HepG2 (cell line): ENCODE results near the gene FAM171A2. TPM values are rescaled to one million over a fixed set of nuclear protein-coding genes. Genes with fewer than 3 reads are reported as not detected.
A peak's percentile ranks its signal among the peaks of the same experiment; 100 is the strongest.

Source experiments
- ARNT2 ChIP-seq: sonication (generic); formaldehyde crosslinking; IDR thresholded peaks from 2 replicates; pipeline ENCODE4 v1.8.0; 2022; ENCODE audit warnings: mild to moderate bottlenecking, low read depth, missing genetic modification reagents, moderate library complexity
- ATF7-NPFF ChIP-seq: sonication (generic); formaldehyde crosslinking; IDR thresholded peaks from 2 replicates; pipeline ENCODE4 v1.8.1; 2023; ENCODE audit warnings: mild to moderate bottlenecking, low read depth, missing genetic modification reagents, moderate library complexity
- ESRRA ChIP-seq: sonication (generic); formaldehyde crosslinking; IDR thresholded peaks from 2 replicates; pipeline ENCODE4 v1.5.1; 2020; ENCODE audit warnings: mild to moderate bottlenecking, low read depth, missing genetic modification reagents
- ETV5 ChIP-seq: IDR thresholded peaks from 2 replicates; pipeline ENCODE4 v1.6.1; 2018; ENCODE audit warnings: missing biosample characterization, missing genetic modification reagents, inconsistent platforms, borderline replicate concordance
- FOXM1 ChIP-seq: sonication (generic); formaldehyde crosslinking; IDR thresholded peaks from 2 replicates; pipeline ENCODE4 v1.5.0; 2020; ENCODE audit warnings: missing genetic modification reagents
- HDAC1 ChIP-seq: sonication (generic); formaldehyde crosslinking; IDR thresholded peaks from 2 replicates; pipeline ENCODE4 v1.5.1; 2020; ENCODE audit warnings: mild to moderate bottlenecking, missing genetic modification reagents
- PRPF4 ChIP-seq: fragments of 200-400 bp; formaldehyde crosslinking; IDR thresholded peaks from 2 replicates; pipeline ENCODE4 v1.6.1; 2016; ENCODE audit warnings: low read length, low read depth; ENCODE audit not compliant: poor library complexity, severe bottlenecking
- TGIF2 ChIP-seq: IDR thresholded peaks from 2 replicates; pipeline ENCODE4 v1.6.1; 2016; ENCODE audit warnings: control low read depth, missing compliant biosample characterization
- ZNF17 ChIP-seq: sonication (generic); formaldehyde crosslinking; IDR thresholded peaks from 2 replicates; pipeline ENCODE4 v1.5.0; 2020; ENCODE audit warnings: mild to moderate bottlenecking, missing genetic modification reagents
- ZNF264 ChIP-seq: sonication (generic); formaldehyde crosslinking; IDR thresholded peaks from 2 replicates; pipeline ENCODE4 v1.4.0; 2020; ENCODE audit warnings: missing genetic modification reagents
- ZNF577 ChIP-seq: sonication (generic); formaldehyde crosslinking; IDR thresholded peaks from 2 replicates; pipeline ENCODE4 v1.4.0; 2020; ENCODE audit warnings: mild to moderate bottlenecking, low read depth, missing genetic modification reagents, borderline replicate concordance
- ZSCAN31 ChIP-seq: sonication (generic); formaldehyde crosslinking; IDR thresholded peaks from 2 replicates; pipeline ENCODE4 v1.5.0; 2020; ENCODE audit warnings: low read depth, mild to moderate bottlenecking, missing genetic modification reagents
- polyA plus RNA-seq, 8 experiments: library from polyadenylated mRNA; depleted of rRNA in 3 of 8; stranded (reverse) in 7 of 8; unstranded in 1 of 8; fragments of >200 nt; fragmentation: Illumina TruSeq in 4 of 8; extraction: Trizol in 4 of 8; gene quantifications; 2 replicates each; pipeline versions ENCODE4 v1.2.1 to v1.2.3, GENCODE V29; 2011 to 2016; ENCODE audit warnings: low read depth in 4 of 8, missing spikeins in 1 of 8, mixed read lengths in 1 of 8; ENCODE audit not compliant: insufficient read depth in 1 of 8
- total RNA-seq, 5 experiments: library from RNA; depleted of rRNA; stranded (reverse); fragments of >200 nt; fragmentation: Illumina TruSeq; extraction: Trizol; gene quantifications; 2 replicates each; pipeline ENCODE4 v1.2.3, GENCODE V29; 2016; ENCODE audit warnings: low read depth in 1 of 5
- TF ChIP-seq, protein P1 (sequence below): sonication (generic); formaldehyde crosslinking; IDR thresholded peaks from 2 replicates; pipeline ENCODE4 v1.4.0; 2020; ENCODE audit warnings: low read depth, mild to moderate bottlenecking, missing genetic modification reagents
- TF ChIP-seq, protein P2 (sequence below): sonication (generic); formaldehyde crosslinking; IDR thresholded peaks from 2 replicates; pipeline ENCODE4 v1.8.0; 2022; ENCODE audit warnings: missing genetic modification reagents, mild to moderate bottlenecking, inconsistent platforms, borderline replicate concordance
- TF ChIP-seq, protein P3 (sequence below): sonication (generic); formaldehyde crosslinking; IDR thresholded peaks from 2 replicates; pipeline ENCODE4 v1.9.0; 2022; ENCODE audit warnings: missing genetic modification reagents, mild to moderate bottlenecking, borderline replicate concordance
- TF ChIP-seq, protein P4 (sequence below): IDR thresholded peaks from 2 replicates; pipeline ENCODE4 v1.6.1; 2016; ENCODE audit warnings: low read depth, borderline replicate concordance
- TF ChIP-seq, protein P5 (sequence below): sonication (generic); formaldehyde crosslinking; IDR thresholded peaks from 2 replicates; pipeline ENCODE4 v1.5.0; 2020; ENCODE audit warnings: missing genetic modification reagents, mild to moderate bottlenecking, borderline replicate concordance
- TF ChIP-seq, protein P6 (sequence below), 2 experiments: sonication (generic) in 1 of 2; formaldehyde crosslinking in 1 of 2; IDR thresholded peaks; 2 replicates each; pipeline versions ENCODE4 v1.4.0 to v1.6.1; 2016 to 2020; ENCODE audit warnings: borderline replicate concordance in 1 of 2, low read depth in 1 of 2, mild to moderate bottlenecking in 1 of 2, missing genetic modification reagents in 1 of 2

The FAM171A2 gene
- total and polyA plus RNA-seq, 2 of the 13 experiments (the other 11 are each of a cell fraction or from before 2014, with no cell fraction given) = 1.8 to 3.6 TPM

DNA sequence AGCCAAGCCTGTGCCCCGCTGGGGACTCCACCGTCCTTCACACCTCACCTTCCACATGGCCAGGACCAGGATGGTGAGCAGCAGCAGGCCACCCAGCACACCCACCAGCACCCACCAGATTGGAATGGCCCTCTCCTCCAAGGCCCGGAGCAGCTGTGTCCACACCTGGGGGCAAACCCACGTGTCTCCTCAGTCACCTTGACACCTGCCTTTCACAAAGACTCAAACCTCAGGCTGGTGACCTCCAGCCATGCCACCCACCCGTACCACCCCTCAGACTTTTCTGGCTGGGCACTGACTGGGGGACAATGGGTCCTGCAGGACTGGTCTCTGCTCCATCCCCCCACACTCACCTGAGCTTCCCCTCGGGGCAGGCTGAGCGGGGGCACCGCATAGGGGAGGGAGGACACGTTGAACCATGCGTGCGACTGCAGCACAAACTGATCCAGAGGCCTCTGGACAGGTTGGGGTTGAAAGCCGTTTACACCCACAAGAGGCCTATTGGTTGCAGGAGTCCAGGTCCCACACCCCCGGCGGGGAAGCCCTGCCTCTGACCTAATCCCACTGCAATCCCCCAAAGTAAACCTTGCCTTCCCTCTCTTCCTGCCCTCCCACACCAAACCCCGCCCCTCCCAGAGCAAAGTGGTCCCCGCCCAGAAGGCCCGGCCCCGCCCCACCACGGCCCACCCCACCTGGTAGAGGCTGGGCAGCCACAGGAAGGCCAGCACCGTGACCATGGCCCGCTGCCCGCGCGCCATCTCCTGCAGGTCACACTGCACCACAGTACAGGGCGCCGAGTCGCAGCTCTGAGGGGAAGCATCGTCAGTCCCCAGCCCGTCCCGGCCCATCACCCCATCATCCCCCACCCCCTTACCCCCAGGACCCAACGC, 10.9 kb upstream of the FAM171A2 start (continued):
- TF ChIP-seq, protein P1, sequence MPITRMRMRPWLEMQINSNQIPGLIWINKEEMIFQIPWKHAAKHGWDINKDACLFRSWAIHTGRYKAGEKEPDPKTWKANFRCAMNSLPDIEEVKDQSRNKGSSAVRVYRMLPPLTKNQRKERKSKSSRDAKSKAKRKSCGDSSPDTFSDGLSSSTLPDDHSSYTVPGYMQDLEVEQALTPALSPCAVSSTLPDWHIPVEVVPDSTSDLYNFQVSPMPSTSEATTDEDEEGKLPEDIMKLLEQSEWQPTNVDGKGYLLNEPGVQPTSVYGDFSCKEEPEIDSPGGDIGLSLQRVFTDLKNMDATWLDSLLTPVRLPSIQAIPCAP (CRISPR knock-in tag) = no peak
- no peak for TF ChIP-seq ESRRA (CRISPR knock-in tag)
- TF ChIP-seq, protein P2, sequence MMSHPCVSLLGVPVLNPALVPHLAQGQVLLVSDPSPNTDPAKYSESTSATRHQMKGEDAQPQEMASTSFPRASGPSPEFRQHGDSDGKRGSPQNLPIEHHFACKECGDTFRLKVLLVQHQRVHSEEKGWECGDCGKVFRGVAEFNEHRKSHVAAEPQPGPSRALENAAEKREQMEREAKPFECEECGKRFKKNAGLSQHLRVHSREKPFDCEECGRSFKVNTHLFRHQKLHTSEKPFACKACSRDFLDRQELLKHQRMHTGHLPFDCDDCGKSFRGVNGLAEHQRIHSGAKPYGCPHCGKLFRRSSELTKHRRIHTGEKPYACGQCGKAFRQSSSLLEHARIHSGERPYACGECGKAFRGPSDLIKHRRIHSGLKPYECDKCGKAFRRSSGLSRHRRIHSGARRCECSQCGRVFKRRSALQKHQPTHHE = no peak
- TF ChIP-seq, protein P3, sequence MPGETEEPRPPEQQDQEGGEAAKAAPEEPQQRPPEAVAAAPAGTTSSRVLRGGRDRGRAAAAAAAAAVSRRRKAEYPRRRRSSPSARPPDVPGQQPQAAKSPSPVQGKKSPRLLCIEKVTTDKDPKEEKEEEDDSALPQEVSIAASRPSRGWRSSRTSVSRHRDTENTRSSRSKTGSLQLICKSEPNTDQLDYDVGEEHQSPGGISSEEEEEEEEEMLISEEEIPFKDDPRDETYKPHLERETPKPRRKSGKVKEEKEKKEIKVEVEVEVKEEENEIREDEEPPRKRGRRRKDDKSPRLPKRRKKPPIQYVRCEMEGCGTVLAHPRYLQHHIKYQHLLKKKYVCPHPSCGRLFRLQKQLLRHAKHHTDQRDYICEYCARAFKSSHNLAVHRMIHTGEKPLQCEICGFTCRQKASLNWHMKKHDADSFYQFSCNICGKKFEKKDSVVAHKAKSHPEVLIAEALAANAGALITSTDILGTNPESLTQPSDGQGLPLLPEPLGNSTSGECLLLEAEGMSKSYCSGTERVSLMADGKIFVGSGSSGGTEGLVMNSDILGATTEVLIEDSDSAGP (CRISPR knock-in tag) = peak; percentile 59; the same call in 1 of the 2 replicates
- TF ChIP-seq, protein P4, sequence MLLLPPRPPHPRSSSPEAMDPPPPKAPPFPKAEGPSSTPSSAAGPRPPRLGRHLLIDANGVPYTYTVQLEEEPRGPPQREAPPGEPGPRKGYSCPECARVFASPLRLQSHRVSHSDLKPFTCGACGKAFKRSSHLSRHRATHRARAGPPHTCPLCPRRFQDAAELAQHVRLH (CRISPR knock-in tag) = no peak
- peak; percentile 47 for TF ChIP-seq HDAC1 (CRISPR knock-in tag)
- no peak for TF ChIP-seq ZNF264 (CRISPR knock-in tag)
- peak; percentile 80 for TF ChIP-seq ZSCAN31 (CRISPR knock-in tag)
- TF ChIP-seq ZNF577 (CRISPR knock-in tag) = no peak
- TF ChIP-seq ETV5 (CRISPR knock-in tag) = peak; percentile 53; the same call in 1 of the 2 replicates
- TF ChIP-seq ATF7-NPFF = no peak
- TF ChIP-seq TGIF2 (CRISPR knock-in tag) = 0 out of 2 replicates have a peak, but pooled peaks have one; percentile 11
- TF ChIP-seq ARNT2 = peak; percentile 61; the same call in 1 of the 2 replicates
- TF ChIP-seq, protein P5, sequence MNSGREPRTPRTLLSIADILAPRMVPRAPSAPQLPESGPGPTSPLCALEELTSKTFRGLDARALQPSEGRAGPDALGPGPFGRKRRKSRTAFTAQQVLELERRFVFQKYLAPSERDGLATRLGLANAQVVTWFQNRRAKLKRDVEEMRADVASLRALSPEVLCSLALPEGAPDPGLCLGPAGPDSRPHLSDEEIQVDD = 0 out of 2 replicates have a peak, but pooled peaks have one; percentile 81
- no peak for TF ChIP-seq FOXM1
- no peak for TF ChIP-seq PRPF4
- TF ChIP-seq, protein P6, sequence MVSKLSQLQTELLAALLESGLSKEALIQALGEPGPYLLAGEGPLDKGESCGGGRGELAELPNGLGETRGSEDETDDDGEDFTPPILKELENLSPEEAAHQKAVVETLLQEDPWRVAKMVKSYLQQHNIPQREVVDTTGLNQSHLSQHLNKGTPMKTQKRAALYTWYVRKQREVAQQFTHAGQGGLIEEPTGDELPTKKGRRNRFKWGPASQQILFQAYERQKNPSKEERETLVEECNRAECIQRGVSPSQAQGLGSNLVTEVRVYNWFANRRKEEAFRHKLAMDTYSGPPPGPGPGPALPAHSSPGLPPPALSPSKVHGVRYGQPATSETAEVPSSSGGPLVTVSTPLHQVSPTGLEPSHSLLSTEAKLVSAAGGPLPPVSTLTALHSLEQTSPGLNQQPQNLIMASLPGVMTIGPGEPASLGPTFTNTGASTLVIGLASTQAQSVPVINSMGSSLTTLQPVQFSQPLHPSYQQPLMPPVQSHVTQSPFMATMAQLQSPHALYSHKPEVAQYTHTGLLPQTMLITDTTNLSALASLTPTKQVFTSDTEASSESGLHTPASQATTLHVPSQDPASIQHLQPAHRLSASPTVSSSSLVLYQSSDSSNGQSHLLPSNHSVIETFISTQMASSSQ (IDR thresholded peaks at IDR 0.05; ENCODE audit: low read depth) = no peak
- TF ChIP-seq, protein P6 (CRISPR knock-in tag; IDR thresholded peaks at IDR 0.05; ENCODE audit: borderline replicate concordance) = no peak; the same call in 1 of the 2 replicates
- no peak for TF ChIP-seq ZNF17 (CRISPR knock-in tag)
